Right atrium auricular region (tissue), 2 donors: ENCODE measurements around the gene CYP4F11. TPM values are rescaled to one million over a fixed set of nuclear protein-coding genes. Genes with fewer than 3 reads are reported as not detected.
"Not testable (repeated sequence)": the region's sequence is repeated elsewhere in the genome, so short reads cannot be mapped to it uniquely, and the experiment has no call there.

Source experiments
- DNase-seq: peaks from one replicate; pipeline ENCODE4 v3.0.0-alpha.2; 2019; ENCODE audit warnings: low spot score
- H3K27ac ChIP-seq, 2 donors: fragments of 200-600 bp; sonication (generic); 1 replicate in 1 of 2; 2 replicates in 1 of 2; pipeline ENCODE4 v1.5.1; 2016 to 2019
- H3K27me3 ChIP-seq, 2 donors: fragments of 200-600 bp; sonication (generic); one replicate each; pipeline versions ENCODE4 v1.5.1 to v1.6.0; 2017 to 2019
- H3K36me3 ChIP-seq: fragments of 200-600 bp; sonication (generic); one replicate; pipeline ENCODE4 v1.5.1; 2016
- H3K4me1 ChIP-seq, 2 donors: fragments of 200-600 bp; sonication (generic); one replicate each; pipeline versions ENCODE4 v1.5.1 to v1.6.0; 2017 to 2019
- H3K4me3 ChIP-seq, 2 donors: fragments of 200-600 bp; sonication (generic); 1 replicate in 1 of 2; 2 replicates in 1 of 2; pipeline ENCODE4 v1.5.1; 2017 to 2019; ENCODE audit warnings: mild to moderate bottlenecking in 1 of 2, moderate library complexity in 1 of 2
- H3K9me3 ChIP-seq, 2 donors: fragments of 200-600 bp; sonication (generic); one replicate each; pipeline ENCODE4 v1.5.1; 2019
- CTCF ChIP-seq, 2 donors: fragments of 200-600 bp; sonication (generic); IDR thresholded peaks; one replicate each; pipeline ENCODE4 v1.5.1; 2019; ENCODE audit warnings: antibody characterized with exemption in 2 of 2
- total RNA-seq, 2 donors: library from RNA; depleted of rRNA; stranded (reverse); fragments of >200 nt; gene quantifications; one replicate each; pipeline ENCODE4 v1.1.0, GENCODE V29; 2016

CYP4F11 gene
- total RNA-seq, result under 1 TPM in 1 of 2 donors, not detected in 1; 0.39 TPM

- Histone ChIP-seq H3K9me3 (peaks cover 3 to 11% of the 10 kb centered on the region in 2 donors), H3K27ac (no peak within 1 kb of the TSS), H3K27me3 (peaks cover 0 to 9% of the 10 kb centered on the region in 2 donors), H3K4me3 (no peak within 1 kb of the TSS), H3K36me3 (no peaks in the 10 kb centered on the region), H3K4me1 (no peaks in the 10 kb centered on the region)
- DNase-seq, result no peak
- no peak for TF ChIP-seq CTCF (IDR thresholded peaks at IDR 0.05)
Measured at GRCh38 chr19:15934332-15935078, at the start of gene CYP4F11. Gene CYP4F11 (minus strand): TSS chr19:15934529. CDS start chr19:15934408, 121 bp downstream.

GRCh38 chr19:15979293-15979692 is 45.0 kb upstream of the CYP4F11 start:
- H3K4me3 ChIP-seq, result no peak overlapping the region
- H3K27me3 ChIP-seq, result no peaks in the 10 kb centered on the region
- DNase-seq, result no peak
- H3K27ac ChIP-seq, result no peak overlapping the region
- H3K4me1 ChIP-seq, result no peaks in the 10 kb centered on the region
- H3K36me3 ChIP-seq, result no peaks in the 10 kb centered on the region
- no peak for TF ChIP-seq CTCF (IDR thresholded peaks at IDR 0.05)
- H3K9me3 ChIP-seq, result peaks cover 0 to 21% of the 10 kb centered on the region in 2 donors

- no peak for TF ChIP-seq CTCF (IDR thresholded peaks at IDR 0.05)
- Histone ChIP-seq H3K27ac (no peak overlapping the region), H3K4me1 (no peaks in the 10 kb centered on the region), H3K4me3 (no peak overlapping the region), H3K36me3 (no peaks in the 10 kb centered on the region), H3K9me3 (peaks cover 0 to 17% of the 10 kb centered on the region in 2 donors), H3K27me3 (no peaks in the 10 kb centered on the region)
- no peak for DNase-seq
Measured at GRCh38 chr19:15977690-15978089, 43.4 kb upstream of the CYP4F11 start.

GRCh38 chr19:15976836-15977689 is 42.7 kb upstream of the CYP4F11 start:
- Histone ChIP-seq H3K27me3 (no peaks in the 10 kb centered on the region), H3K4me3 (no peak overlapping the region), H3K9me3 (peaks cover 0 to 11% of the 10 kb centered on the region in 2 donors), H3K36me3 (no peaks in the 10 kb centered on the region), H3K27ac (no peak overlapping the region), H3K4me1 (no peaks in the 10 kb centered on the region)
- no peak for TF ChIP-seq CTCF (IDR thresholded peaks at IDR 0.05)
- no peak for DNase-seq

- DNase-seq, result no peak
- H3K9me3 ChIP-seq, result no peaks in the 10 kb centered on the region
- H3K4me3 ChIP-seq, result no peak overlapping the region
- no peak for TF ChIP-seq CTCF (IDR thresholded peaks at IDR 0.05)
- no peaks in the 10 kb centered on the region for H3K27me3 ChIP-seq
- H3K4me1 ChIP-seq, result no peaks in the 10 kb centered on the region
- no peaks in the 10 kb centered on the region for H3K36me3 ChIP-seq
- H3K27ac ChIP-seq, result no peak overlapping the region
Measured at GRCh38 chr19:15974856-15975255, 40.5 kb upstream of the CYP4F11 start.

- DNase-seq, result not testable (repeated sequence)
Measured at GRCh38 chr19:15972043-15972442, 37.7 kb upstream of the CYP4F11 start.

More at GRCh38 chr19:15972043-15972442, 37.7 kb upstream of the CYP4F11 start:
- H3K27me3 ChIP-seq, H3K4me3 ChIP-seq, H3K4me1 ChIP-seq, H3K27ac ChIP-seq, H3K36me3 ChIP-seq, H3K9me3 ChIP-seq: not testable (repeated sequence)
